ENCODE data around the gene SPARCL1. TPM values are rescaled to one million over a fixed set of nuclear protein-coding genes. Genes with fewer than 3 reads are reported as not detected.
"Not testable (repeated sequence)": the region's sequence is repeated elsewhere in the genome, so short reads cannot be mapped to it uniquely, and the experiment has no call there.

The SPARCL1 gene
- polyA plus RNA-seq, 3 donors: not detected

- Mint-ChIP-seq H3K9me3 (peaks cover 0 to 12% (median 5%) of the 10 kb centered on the region in 7 donors), H3K4me3 (no peak overlapping the region), H3K27me3 (ENCODE audit: low read depth in 3 of 3) (peaks cover 0 to 5% (median 0%) of the 10 kb centered on the region in 3 donors), H3K27ac (no peak overlapping the region), H3K4me1 (no peaks in the 10 kb centered on the region), H3K36me3 (no peaks in the 10 kb centered on the region)
- no peaks in the 10 kb centered on the region for H3K9me3 ChIP-seq (replicated peaks in 1 of 2; ENCODE audit: control insufficient read depth in 1 of 2, insufficient read depth in 1 of 2, low read length in 2 of 2)
- no peak overlapping the region for H2AFZ ChIP-seq (ENCODE audit: insufficient read depth, low read depth, low read length, poor library complexity, severe bottlenecking)
- intact Hi-C loops (cut with micrococcal nuclease): no loop called here
- H3K27me3 ChIP-seq (ENCODE audit: control insufficient read depth in 2 of 2, insufficient read depth in 2 of 2, low read length in 2 of 2): no peaks in the 10 kb centered on the region
- no peak for DNase-seq
- TF ChIP-seq, protein P1, sequence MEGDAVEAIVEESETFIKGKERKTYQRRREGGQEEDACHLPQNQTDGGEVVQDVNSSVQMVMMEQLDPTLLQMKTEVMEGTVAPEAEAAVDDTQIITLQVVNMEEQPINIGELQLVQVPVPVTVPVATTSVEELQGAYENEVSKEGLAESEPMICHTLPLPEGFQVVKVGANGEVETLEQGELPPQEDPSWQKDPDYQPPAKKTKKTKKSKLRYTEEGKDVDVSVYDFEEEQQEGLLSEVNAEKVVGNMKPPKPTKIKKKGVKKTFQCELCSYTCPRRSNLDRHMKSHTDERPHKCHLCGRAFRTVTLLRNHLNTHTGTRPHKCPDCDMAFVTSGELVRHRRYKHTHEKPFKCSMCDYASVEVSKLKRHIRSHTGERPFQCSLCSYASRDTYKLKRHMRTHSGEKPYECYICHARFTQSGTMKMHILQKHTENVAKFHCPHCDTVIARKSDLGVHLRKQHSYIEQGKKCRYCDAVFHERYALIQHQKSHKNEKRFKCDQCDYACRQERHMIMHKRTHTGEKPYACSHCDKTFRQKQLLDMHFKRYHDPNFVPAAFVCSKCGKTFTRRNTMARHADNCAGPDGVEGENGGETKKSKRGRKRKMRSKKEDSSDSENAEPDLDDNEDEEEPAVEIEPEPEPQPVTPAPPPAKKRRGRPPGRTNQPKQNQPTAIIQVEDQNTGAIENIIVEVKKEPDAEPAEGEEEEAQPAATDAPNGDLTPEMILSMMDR (IDR thresholded peaks at IDR 0.05): no peak
- no peak overlapping the region for H3K9ac ChIP-seq (ENCODE audit: insufficient read depth, low read length, poor library complexity, severe bottlenecking)
- no peak overlapping the region for H3K27ac ChIP-seq (ENCODE audit: low read depth in 1 of 2, low read length in 2 of 2)
- no peak overlapping the region for H3K4me2 ChIP-seq (replicated peaks; ENCODE audit: extremely low read depth, low read length, poor library complexity, severe bottlenecking)
- H4K20me1 ChIP-seq (ENCODE audit: insufficient read depth, low read length): no peaks in the 10 kb centered on the region
- WGBS (ENCODE audit: insufficient coverage): no CpG with 5 or more reads among the region's 1 CpG
- H3K79me2 ChIP-seq (ENCODE audit: insufficient read depth, low read length): no peaks in the 10 kb centered on the region
- no peaks in the 10 kb centered on the region for H3K4me1 ChIP-seq (ENCODE audit: control insufficient read depth in 1 of 2, insufficient read depth in 2 of 2, low read length in 2 of 2)
- no peak overlapping the region for H3K4me3 ChIP-seq (replicated peaks in 1 of 3; ENCODE audit: low read depth in 2 of 3, low read length in 3 of 3)
- no peaks in the 10 kb centered on the region for H3K36me3 ChIP-seq (replicated peaks in 1 of 2; ENCODE audit: control insufficient read depth in 1 of 2, insufficient read depth in 2 of 2, low read length in 2 of 2)
These were observed 46.2 kb upstream of the SPARCL1 start for GRCh38 chr4:87575408-87575807.

GRCh38 chr4:87574996-87575395 is 45.8 kb upstream of the SPARCL1 start:
- 60% methylated on average over 2 of the region's 3 CpGs for WGBS (ENCODE audit: insufficient coverage)
- Mint-ChIP-seq H3K27me3 (ENCODE audit: low read depth in 3 of 3) (peaks cover 0 to 2% (median 0%) of the 10 kb centered on the region in 3 donors), H3K27ac (no peak overlapping the region), H3K9me3 (peaks cover 0 to 12% (median 5%) of the 10 kb centered on the region in 7 donors), H3K4me3 (no peak overlapping the region), H3K4me1 (no peaks in the 10 kb centered on the region), H3K36me3 (no peaks in the 10 kb centered on the region)
- Histone ChIP-seq H3K36me3 (replicated peaks in 1 of 2; ENCODE audit: control insufficient read depth in 1 of 2, insufficient read depth in 2 of 2, low read length in 2 of 2) (no peaks in the 10 kb centered on the region), H3K79me2 (ENCODE audit: insufficient read depth, low read length) (no peaks in the 10 kb centered on the region), H3K4me2 (replicated peaks; ENCODE audit: extremely low read depth, low read length, poor library complexity, severe bottlenecking) (no peak overlapping the region), H3K27ac (ENCODE audit: low read depth in 1 of 2, low read length in 2 of 2) (no peak overlapping the region), H4K20me1 (ENCODE audit: insufficient read depth, low read length) (no peaks in the 10 kb centered on the region), H3K4me3 (replicated peaks in 1 of 3; ENCODE audit: low read depth in 2 of 3, low read length in 3 of 3) (no peak overlapping the region), H3K4me1 (ENCODE audit: control insufficient read depth in 1 of 2, insufficient read depth in 2 of 2, low read length in 2 of 2) (no peaks in the 10 kb centered on the region), H3K9me3 (replicated peaks in 1 of 2; ENCODE audit: control insufficient read depth in 1 of 2, insufficient read depth in 1 of 2, low read length in 2 of 2) (no peaks in the 10 kb centered on the region), H2AFZ (ENCODE audit: insufficient read depth, low read depth, low read length, poor library complexity, severe bottlenecking) (no peak overlapping the region), H3K27me3 (ENCODE audit: control insufficient read depth in 2 of 2, insufficient read depth in 2 of 2, low read length in 2 of 2) (no peaks in the 10 kb centered on the region), H3K9ac (ENCODE audit: insufficient read depth, low read length, poor library complexity, severe bottlenecking) (no peak overlapping the region)
- no peak for DNase-seq
- intact Hi-C loops (cut with micrococcal nuclease): no loop called here
- TF ChIP-seq, protein P1 (IDR thresholded peaks at IDR 0.05): no peak

GRCh38 chr4:87574376-87574775 is 45.2 kb upstream of the SPARCL1 start:
- peaks cover 0 to 12% (median 5%) of the 10 kb centered on the region in 7 donors for H3K9me3 Mint-ChIP-seq
- H3K9me3 ChIP-seq (replicated peaks in 1 of 2; ENCODE audit: control insufficient read depth in 1 of 2, insufficient read depth in 1 of 2, low read length in 2 of 2); H3K4me1 ChIP-seq (ENCODE audit: control insufficient read depth in 1 of 2, insufficient read depth in 2 of 2, low read length in 2 of 2); H3K27ac Mint-ChIP-seq; H3K4me3 Mint-ChIP-seq; H3K9ac ChIP-seq (ENCODE audit: insufficient read depth, low read length, poor library complexity, severe bottlenecking); DNase-seq; H3K4me1 Mint-ChIP-seq; H3K4me2 ChIP-seq (replicated peaks; ENCODE audit: extremely low read depth, low read length, poor library complexity, severe bottlenecking); H4K20me1 ChIP-seq (ENCODE audit: insufficient read depth, low read length); intact Hi-C loops (cut with micrococcal nuclease); H3K36me3 ChIP-seq (replicated peaks in 1 of 2; ENCODE audit: control insufficient read depth in 1 of 2, insufficient read depth in 2 of 2, low read length in 2 of 2); H3K4me3 ChIP-seq (replicated peaks in 1 of 3; ENCODE audit: low read depth in 2 of 3, low read length in 3 of 3); H3K27me3 Mint-ChIP-seq (ENCODE audit: low read depth in 3 of 3); H3K27ac ChIP-seq (ENCODE audit: low read depth in 1 of 2, low read length in 2 of 2); H3K79me2 ChIP-seq (ENCODE audit: insufficient read depth, low read length); H3K36me3 Mint-ChIP-seq; H3K27me3 ChIP-seq (ENCODE audit: control insufficient read depth in 2 of 2, insufficient read depth in 2 of 2, low read length in 2 of 2); H2AFZ ChIP-seq (ENCODE audit: insufficient read depth, low read depth, low read length, poor library complexity, severe bottlenecking): not testable (repeated sequence)

Data from CD14-positive monocyte (primary cell).